Activated T-helper 2 cell treated with anti-CD3 and anti-CD28 coated beads, Interferon-gamma antibody, Interleukin-2, Interleukin-4, amounts not matched to agents 10 μg/mL and 5 μg/mL and 100 μg/mL, durations not matched to agents 14 hours and 24 hours and 36 hours (primary cell): ENCODE measurements around the gene EFTUD2. TPM values are rescaled to one million over a fixed set of nuclear protein-coding genes. Genes with fewer than 3 reads are reported as not detected.
A peak's percentile ranks its signal among the peaks of the same experiment; 100 is the strongest.

ENCODE experiments used
- DNase-seq: peaks from one replicate; pipeline ENCODE4 v3.0.0; 2021; ENCODE audit warnings: low spot score
- H3K27ac Mint-ChIP-seq: one replicate; pipeline ENCODE4 v1.8.0; 2021; ENCODE audit warnings: mixed read lengths
- H3K27me3 Mint-ChIP-seq: one replicate; pipeline ENCODE4 v1.8.0; 2021; ENCODE audit warnings: low read depth, mixed read lengths
- H3K36me3 Mint-ChIP-seq: one replicate; pipeline ENCODE4 v1.8.0; 2021; ENCODE audit warnings: low read depth, mixed read lengths
- H3K4me1 Mint-ChIP-seq: one replicate; pipeline ENCODE4 v1.8.0; 2021; ENCODE audit warnings: low read depth, mixed read lengths
- H3K4me3 Mint-ChIP-seq: one replicate; pipeline ENCODE4 v1.8.0; 2021; ENCODE audit warnings: low read depth, mild to moderate bottlenecking, moderate library complexity, mixed read lengths
- H3K9me3 Mint-ChIP-seq: one replicate; pipeline ENCODE4 v1.8.0; 2021; ENCODE audit warnings: mixed read lengths
- intact Hi-C: fragments of 100-400 bp; cut with micrococcal nuclease; formaldehyde crosslinking; loops from one replicate; pipeline ENCODE4 v1.15.1; 2023
- total RNA-seq: library from RNA; stranded (reverse); gene quantifications from 2 replicates; pipeline ENCODE4 v1.2.3, GENCODE V29; 2022

EFTUD2 gene
- total RNA-seq, 1 donor from 2014 or later, result 194 TPM

DNA sequence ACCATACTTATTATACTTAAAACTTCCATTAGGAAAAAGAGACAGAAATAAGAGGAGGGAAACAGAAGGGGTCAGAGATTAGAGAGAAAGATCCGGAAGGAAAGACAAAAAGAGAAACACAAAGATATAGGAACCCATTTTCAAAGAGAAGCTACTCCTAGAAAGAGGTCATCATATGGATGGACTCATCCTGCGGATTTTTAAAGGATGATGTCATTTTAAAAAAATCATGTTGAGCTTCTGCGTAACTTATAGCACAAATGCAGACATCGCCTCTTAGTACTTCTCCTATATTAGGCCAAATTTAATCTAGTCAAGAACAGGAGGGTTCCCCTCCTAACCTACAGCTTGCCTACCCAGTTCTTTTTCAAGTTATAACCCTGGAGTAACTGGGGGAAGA lies 18.1 kb downstream of the EFTUD2 start:
- Mint-ChIP-seq H3K4me3 (no peak overlapping the region), H3K36me3 (peaks cover 76% of the 10 kb centered on the region), H3K27ac (no peak overlapping the region), H3K9me3 (no peaks in the 10 kb centered on the region), H3K4me1 (no peaks in the 10 kb centered on the region), H3K27me3 (no peaks in the 10 kb centered on the region)
- no peak for DNase-seq
- intact Hi-C loops, result no loop called here

DNA sequence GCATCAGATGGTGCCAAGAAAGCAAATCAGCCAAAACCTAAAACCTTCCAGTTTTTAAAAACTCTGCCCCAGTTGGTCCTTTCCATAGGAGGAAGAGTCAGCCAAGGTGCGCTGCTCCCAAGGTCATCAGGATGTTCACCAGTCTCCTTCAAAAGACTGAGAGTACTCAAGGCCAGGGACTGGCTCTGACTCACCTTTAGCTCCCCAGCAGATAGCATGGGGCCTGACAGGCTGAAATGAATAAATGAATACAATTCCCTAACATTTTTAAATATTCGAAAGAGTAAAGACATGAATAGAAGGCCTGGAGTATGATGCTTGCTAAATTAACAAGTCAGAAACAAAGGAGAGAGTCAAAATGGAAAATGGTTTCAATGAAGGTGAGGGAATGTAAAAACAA lies 19.2 kb downstream of the EFTUD2 start:
- H3K36me3 Mint-ChIP-seq, result peaks cover 76% of the 10 kb centered on the region
- no peaks in the 10 kb centered on the region for H3K4me1 Mint-ChIP-seq

DNA sequence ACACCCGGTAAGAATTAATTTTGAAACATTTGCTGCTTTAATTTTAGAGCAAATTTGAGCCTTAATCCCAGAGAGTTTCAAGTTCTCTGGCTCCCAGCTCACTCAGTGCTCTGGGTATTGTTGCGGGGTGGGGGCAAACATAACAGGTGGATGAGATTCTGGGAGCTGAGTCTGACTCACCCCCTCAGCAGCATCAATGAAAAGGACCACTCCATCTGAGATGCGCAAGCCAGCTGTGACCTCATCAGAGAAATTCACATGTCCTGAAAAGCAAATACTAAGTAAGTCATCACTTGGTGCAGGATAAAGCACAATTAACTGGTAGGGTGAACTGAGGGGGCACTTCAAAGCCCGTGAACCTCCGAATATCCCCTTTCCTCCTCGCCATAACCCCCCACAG lies 19.9 kb downstream of the EFTUD2 start:
- Mint-ChIP-seq H3K4me1 (no peaks in the 10 kb centered on the region), H3K4me3 (no peak overlapping the region), H3K9me3 (no peaks in the 10 kb centered on the region), H3K27me3 (no peaks in the 10 kb centered on the region), H3K27ac (no peak overlapping the region), H3K36me3 (peaks cover 70% of the 10 kb centered on the region)
- DNase-seq, result no peak
- intact Hi-C loops, result no loop called here

More for the DNA sequence above, 19.2 kb downstream of the EFTUD2 start:
- no peak for DNase-seq
- Mint-ChIP-seq H3K9me3 (no peaks in the 10 kb centered on the region), H3K27ac (no peak overlapping the region), H3K27me3 (no peaks in the 10 kb centered on the region), H3K4me3 (no peak overlapping the region)
- intact Hi-C loops, result no loop called here

DNA sequence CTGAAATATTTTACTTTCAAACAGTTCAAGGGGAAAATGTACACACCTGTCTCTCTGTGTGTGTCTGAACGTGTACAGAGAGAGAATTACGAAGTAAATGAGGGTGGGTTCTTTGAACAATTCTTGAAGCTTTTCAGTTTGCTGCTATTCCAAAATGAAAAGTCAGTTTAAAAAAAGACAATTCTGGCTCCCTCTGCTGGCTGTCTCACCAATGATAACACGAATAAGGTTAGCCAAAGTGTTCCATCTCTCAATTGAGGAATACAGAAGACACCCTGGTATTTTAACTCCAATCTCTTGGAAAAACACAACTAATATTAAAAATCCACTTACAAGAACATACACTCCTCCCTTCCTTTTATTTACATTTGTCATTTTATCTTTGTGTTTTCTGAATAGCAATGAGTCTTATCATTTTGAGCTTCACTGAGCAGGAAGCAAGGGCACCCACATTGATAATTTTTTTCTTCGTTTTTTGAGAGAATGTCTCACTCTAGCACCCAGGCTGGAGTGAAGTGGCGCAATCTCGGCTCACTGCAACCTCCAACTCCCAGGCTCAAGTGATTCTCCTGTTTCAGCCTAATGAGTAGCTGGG lies 20.5 kb downstream of the EFTUD2 start:
- intact Hi-C loops, result no loop called here

DNA sequence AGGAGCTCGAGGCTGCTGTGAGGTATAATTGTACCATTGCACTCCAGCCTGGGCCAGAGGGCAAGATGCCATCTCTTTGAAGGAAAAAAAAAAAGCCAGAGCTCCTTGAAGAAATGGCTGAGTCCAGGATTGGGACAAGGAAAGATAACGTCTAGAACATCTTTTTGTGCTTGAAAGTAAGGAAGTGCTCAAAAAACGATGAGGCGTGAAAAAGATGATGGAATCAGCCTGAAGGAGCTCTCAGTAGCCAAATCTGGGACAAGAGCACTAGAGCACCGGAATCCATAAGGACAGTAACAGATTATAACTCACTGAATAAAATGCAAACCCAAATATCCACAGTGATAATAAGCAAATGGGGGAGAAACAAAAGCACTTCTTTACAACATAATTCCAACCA lies 22.1 kb downstream of the EFTUD2 start:
- no peak for DNase-seq
- Mint-ChIP-seq H3K27ac (no peak overlapping the region), H3K4me3 (no peak overlapping the region), H3K27me3 (no peaks in the 10 kb centered on the region), H3K36me3 (peaks cover 69% of the 10 kb centered on the region), H3K9me3 (no peaks in the 10 kb centered on the region), H3K4me1 (no peaks in the 10 kb centered on the region)
- intact Hi-C loops, result no loop called here

More for the DNA sequence above, 20.5 kb downstream of the EFTUD2 start:
- no peaks in the 10 kb centered on the region for H3K27me3 Mint-ChIP-seq
- no peaks in the 10 kb centered on the region for H3K4me1 Mint-ChIP-seq
- no peak for DNase-seq
- no peak overlapping the region for H3K4me3 Mint-ChIP-seq
- no peak overlapping the region for H3K27ac Mint-ChIP-seq
- H3K9me3 Mint-ChIP-seq, result no peaks in the 10 kb centered on the region
- H3K36me3 Mint-ChIP-seq, result peaks cover 71% of the 10 kb centered on the region

DNA sequence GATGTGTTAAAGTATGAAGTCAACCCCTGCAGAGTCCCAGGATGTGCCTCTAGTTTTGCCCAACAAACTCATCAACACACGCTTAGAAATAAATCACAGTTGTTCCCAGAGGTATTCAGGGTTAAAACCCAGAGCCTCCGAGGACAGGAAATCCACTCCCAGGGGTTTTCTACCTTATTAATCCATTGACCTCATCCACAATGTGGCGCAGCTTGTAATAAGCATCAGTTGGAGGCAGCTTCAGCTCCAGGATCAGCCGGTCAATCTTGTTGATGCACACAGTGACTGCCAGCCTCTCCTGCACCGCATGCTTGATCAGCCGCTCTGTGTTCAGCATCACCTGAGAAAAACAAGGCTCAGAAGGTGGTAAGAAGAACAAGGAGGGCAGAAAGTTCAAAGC lies 23.5 kb downstream of the EFTUD2 start:
- intact Hi-C loops, result no loop called here
- H3K4me3 Mint-ChIP-seq, result no peak overlapping the region
- no peak for DNase-seq
- no peaks in the 10 kb centered on the region for H3K4me1 Mint-ChIP-seq
- no peaks in the 10 kb centered on the region for H3K9me3 Mint-ChIP-seq
- peaks cover 66% of the 10 kb centered on the region for H3K36me3 Mint-ChIP-seq
- H3K27me3 Mint-ChIP-seq, result no peaks in the 10 kb centered on the region
- H3K27ac Mint-ChIP-seq, result no peak overlapping the region

DNA sequence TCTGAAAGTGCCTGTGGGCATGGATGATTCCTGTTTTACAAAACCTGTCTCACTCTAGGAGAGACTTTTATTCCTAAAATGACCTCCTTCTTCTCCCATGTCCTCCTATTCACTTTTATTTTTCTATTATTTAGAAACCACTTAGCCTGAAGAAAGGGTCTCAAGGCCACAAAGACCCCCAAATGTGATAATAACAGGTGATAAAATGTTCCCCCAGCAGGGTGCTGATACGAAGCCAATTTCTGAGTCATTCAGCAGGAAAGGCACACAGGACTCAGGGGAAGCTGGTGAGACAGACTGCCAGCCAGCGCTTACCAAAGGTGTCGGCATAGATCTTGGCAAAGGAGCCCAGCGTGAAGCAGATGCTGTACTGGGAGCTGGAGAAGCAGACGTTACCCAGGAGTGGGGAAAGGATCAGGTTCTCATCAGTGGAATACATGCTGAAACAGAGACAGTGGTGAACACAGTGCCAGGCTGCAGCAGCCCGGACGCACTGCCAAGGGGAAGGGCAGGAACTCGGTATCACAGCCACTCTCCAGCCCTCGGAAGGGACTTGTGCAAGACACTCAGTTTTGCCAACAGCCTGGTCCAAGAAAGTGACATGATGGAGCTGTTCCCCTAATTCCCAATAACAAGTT lies 27.0 kb downstream of the EFTUD2 start:
- H3K36me3 Mint-ChIP-seq, result peaks cover 65% of the 10 kb centered on the region
- H3K4me3 Mint-ChIP-seq, result no peak overlapping the region
- no peaks in the 10 kb centered on the region for H3K9me3 Mint-ChIP-seq
- DNase-seq, result no peak
- H3K27me3 Mint-ChIP-seq, result no peaks in the 10 kb centered on the region
- no peak overlapping the region for H3K27ac Mint-ChIP-seq
- no peaks in the 10 kb centered on the region for H3K4me1 Mint-ChIP-seq
- intact Hi-C loops, result no loop called here

DNA sequence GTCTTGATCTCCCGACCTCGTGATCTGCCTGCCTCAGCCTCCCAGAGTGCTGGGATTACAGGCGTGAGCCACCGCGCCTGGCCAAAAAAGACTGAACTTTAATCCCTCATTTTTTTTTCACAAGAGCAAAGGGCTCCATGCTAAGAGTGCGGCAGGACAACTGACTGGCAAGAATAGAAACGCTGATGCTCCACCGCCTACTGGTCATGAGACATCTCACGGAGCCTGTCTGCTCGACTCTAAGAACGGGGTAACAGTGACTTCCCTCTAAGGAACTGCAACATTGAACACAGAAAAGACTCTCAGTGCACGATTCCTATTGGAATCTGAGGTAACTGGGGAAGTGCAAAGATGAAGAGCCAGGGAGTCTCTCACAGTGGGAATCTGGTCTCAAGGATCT lies 27.7 kb downstream of the EFTUD2 start:
- peaks cover 64% of the 10 kb centered on the region for H3K36me3 Mint-ChIP-seq
- intact Hi-C loops, result no loop called here
- no peak for DNase-seq
- no peak overlapping the region for H3K4me3 Mint-ChIP-seq
- H3K27me3 Mint-ChIP-seq, result no peaks in the 10 kb centered on the region
- H3K4me1 Mint-ChIP-seq, result no peaks in the 10 kb centered on the region
- H3K27ac Mint-ChIP-seq, result no peak overlapping the region
- no peaks in the 10 kb centered on the region for H3K9me3 Mint-ChIP-seq

DNA sequence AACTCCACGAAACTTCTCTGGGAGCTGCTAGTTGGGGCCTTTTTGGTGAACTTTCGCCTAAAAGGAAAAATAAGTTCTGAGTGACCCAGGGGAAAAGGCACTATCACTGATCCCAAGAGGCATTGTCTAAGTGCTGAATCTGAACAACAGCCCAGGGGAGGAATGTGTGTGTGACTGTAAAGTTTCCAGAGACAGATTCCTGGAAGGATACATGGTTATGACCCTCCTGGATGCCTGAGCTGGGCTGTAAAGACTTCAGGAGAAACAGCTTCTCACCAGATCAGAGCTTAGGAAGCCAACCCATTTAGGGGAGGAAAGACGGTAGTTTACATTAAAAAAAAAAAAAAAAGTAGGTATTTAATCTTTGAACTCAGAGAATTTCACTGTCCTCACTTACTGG lies 31.4 kb downstream of the EFTUD2 start:
- DNase-seq, result no peak
- no peaks in the 10 kb centered on the region for H3K4me1 Mint-ChIP-seq
- intact Hi-C loops, result no loop called here
- peaks cover 77% of the 10 kb centered on the region for H3K36me3 Mint-ChIP-seq
- no peak overlapping the region for H3K27ac Mint-ChIP-seq
- H3K4me3 Mint-ChIP-seq, result no peak overlapping the region
- no peaks in the 10 kb centered on the region for H3K27me3 Mint-ChIP-seq
- H3K9me3 Mint-ChIP-seq, result no peaks in the 10 kb centered on the region

DNA sequence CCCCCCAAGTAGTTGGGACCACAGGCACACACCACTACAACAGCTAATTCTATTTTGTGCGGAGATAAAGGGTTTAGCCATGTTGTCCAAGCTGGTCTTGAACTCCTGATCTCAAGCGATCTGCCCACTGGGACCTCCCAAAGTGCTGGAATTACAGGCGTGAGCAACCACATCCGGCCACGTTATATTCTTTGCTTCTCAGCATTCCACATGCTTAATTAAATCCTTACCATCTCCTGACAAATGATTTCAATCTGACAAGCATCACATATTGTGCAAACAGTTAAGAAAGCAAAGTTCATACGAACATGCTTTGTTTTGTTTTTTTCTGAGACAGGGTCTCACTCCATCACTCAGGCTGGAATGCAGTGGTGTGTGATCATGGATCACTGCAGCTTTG lies 33.3 kb downstream of the EFTUD2 start:
- DNase-seq, result no peak
- Mint-ChIP-seq H3K36me3 (peaks cover 74% of the 10 kb centered on the region), H3K27ac (no peak overlapping the region), H3K4me1 (no peaks in the 10 kb centered on the region), H3K4me3 (no peak overlapping the region), H3K27me3 (no peaks in the 10 kb centered on the region), H3K9me3 (no peaks in the 10 kb centered on the region)
- intact Hi-C loops, result loop anchor here (1.0 kb wide), 2 partner anchors 87 to 91 kb away; no protein-coding TSS in a partner anchor

DNA sequence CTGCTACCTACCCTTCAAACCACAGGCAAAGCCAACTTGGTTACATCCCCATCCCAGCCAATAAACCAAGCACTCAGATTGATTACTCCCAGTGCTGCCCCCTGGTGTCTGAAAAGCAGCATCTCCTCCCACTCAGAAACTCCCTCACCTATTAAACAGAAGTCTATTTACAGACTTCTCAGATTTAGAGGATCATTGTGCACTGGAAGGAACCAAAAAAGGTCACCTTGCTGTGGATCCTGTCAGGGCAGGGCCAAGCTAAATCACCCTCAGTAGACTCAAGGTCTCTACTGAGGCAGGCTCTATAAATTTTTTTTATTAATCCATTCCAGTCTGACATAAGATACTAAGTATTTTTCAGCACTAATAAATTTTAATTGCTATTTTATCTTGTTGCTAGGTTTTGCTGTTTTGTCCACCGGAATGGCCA lies 34.0 kb downstream of the EFTUD2 start:
- no peaks in the 10 kb centered on the region for H3K4me1 Mint-ChIP-seq
- H3K27ac Mint-ChIP-seq, result no peak overlapping the region
- no peaks in the 10 kb centered on the region for H3K9me3 Mint-ChIP-seq
- H3K36me3 Mint-ChIP-seq, result peaks cover 75% of the 10 kb centered on the region
- DNase-seq, result peak; percentile 49
- intact Hi-C loops, result loop anchor here (1.0 kb wide), 2 partner anchors 86 to 90 kb away; no protein-coding TSS in a partner anchor
- no peaks in the 10 kb centered on the region for H3K27me3 Mint-ChIP-seq
- no peak overlapping the region for H3K4me3 Mint-ChIP-seq

DNA sequence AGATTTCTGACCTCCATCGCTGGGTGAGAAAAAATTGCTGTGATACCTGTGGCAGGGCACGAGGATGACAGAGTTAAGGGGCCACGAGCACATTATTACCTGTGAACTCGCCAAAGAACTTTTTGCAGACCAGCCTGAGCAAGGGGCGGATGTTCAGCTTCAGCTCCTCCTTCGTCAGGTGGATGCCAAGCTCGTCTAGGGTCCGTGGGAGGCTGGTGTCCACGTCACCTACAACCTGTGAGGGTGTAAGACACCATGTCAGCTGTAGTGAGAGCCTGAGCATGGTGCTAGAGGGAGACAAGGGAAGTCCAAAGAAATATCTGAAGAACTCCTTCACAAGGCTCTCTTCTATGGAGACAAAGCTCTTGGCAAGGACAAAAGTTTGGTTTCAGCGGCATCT lies 34.4 kb downstream of the EFTUD2 start:
- no peak overlapping the region for H3K27ac Mint-ChIP-seq
- intact Hi-C loops, result loop anchor here (1.0 kb wide), 2 partner anchors 86 to 90 kb away; no protein-coding TSS in a partner anchor
- H3K36me3 Mint-ChIP-seq, result peaks cover 76% of the 10 kb centered on the region
- DNase-seq, result no peak
- no peaks in the 10 kb centered on the region for H3K27me3 Mint-ChIP-seq
- no peaks in the 10 kb centered on the region for H3K4me1 Mint-ChIP-seq
- no peak overlapping the region for H3K4me3 Mint-ChIP-seq
- H3K9me3 Mint-ChIP-seq, result no peaks in the 10 kb centered on the region

DNA sequence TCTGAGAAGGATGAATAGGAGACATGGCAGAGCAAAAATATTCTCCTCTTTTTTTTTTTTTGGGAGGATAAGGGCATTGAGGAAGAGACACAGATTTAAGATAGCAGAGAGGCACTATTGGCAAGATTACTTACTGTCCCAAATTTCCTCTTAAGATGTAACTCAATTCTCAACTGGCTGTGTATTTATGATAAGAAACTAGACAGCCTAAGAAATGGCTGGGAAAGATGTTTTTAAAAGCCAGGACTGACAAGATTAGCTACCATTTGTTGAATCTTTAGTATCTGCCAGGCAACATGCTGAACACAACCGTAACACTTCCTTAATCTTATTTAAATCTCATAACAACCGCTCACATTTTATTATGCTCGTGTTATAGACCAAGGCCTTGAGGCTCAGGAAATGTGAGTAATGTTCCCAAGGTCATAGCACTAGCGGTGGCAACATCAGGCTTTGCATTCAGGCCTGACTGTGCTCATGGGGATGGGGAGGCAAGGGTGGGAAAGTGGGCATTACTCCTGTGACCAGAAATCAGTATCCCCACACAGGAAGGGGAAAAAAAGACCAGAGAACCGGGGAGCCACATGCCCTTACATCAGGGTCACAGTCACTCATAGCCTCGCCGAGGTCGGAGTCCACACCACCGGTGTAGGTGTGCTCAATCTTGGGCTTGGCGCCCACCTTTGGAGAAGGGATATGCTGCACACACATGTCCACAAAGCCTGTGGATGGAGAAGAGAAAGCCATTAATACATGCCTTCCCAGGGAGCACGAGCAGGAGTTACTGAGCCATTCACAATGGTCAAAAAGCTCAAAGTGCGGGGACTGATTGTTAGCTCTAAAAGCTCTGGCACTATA lies 36.0 kb downstream of the EFTUD2 start:
- Mint-ChIP-seq H3K27me3 (no peaks in the 10 kb centered on the region), H3K4me3 (no peak overlapping the region), H3K9me3 (no peaks in the 10 kb centered on the region), H3K4me1 (no peaks in the 10 kb centered on the region), H3K27ac (no peak overlapping the region), H3K36me3 (peaks cover 77% of the 10 kb centered on the region)
- no peak for DNase-seq
- intact Hi-C loops, result no loop called here
